Liver (tissue), 9 donors: Measurements from ENCODE around the gene STAMBPL1. TPM values are rescaled to one million over a fixed set of nuclear protein-coding genes. Genes with fewer than 3 reads are reported as not detected.

Experiments used
- DNase-seq: peaks from one replicate; pipeline ENCODE4 v3.0.0-alpha.2; 2017; ENCODE audit warnings: low spot score
- H3K27ac ChIP-seq, 2 donors: one replicate each; pipeline ENCODE4 v1.7.0; 2013; ENCODE audit warnings: inconsistent platforms in 2 of 2, low read length in 2 of 2, control low read depth in 1 of 2, low read depth in 1 of 2, mild to moderate bottlenecking in 1 of 2
- H3K27me3 ChIP-seq, 4 donors: one replicate each; pipeline versions ENCODE4 v1.6.1 to v1.7.0; 2013; ENCODE audit warnings: low read length in 3 of 4, inconsistent platforms in 1 of 4, mild to moderate bottlenecking in 1 of 4, moderate library complexity in 1 of 4; ENCODE audit not compliant: control insufficient read depth in 4 of 4, insufficient read depth in 4 of 4
- H3K36me3 ChIP-seq, 4 donors: one replicate each; pipeline versions ENCODE4 v1.6.1 to v1.7.0; 2013; ENCODE audit warnings: low read length in 3 of 4, mild to moderate bottlenecking in 3 of 4, low read depth in 1 of 4, moderate library complexity in 1 of 4; ENCODE audit not compliant: control insufficient read depth in 4 of 4, insufficient read depth in 3 of 4
- H3K4me1 ChIP-seq, 4 donors: one replicate each; pipeline versions ENCODE4 v1.6.1 to v1.7.0; 2013; ENCODE audit warnings: low read length in 3 of 4, mild to moderate bottlenecking in 3 of 4, moderate library complexity in 1 of 4; ENCODE audit not compliant: control insufficient read depth in 4 of 4, insufficient read depth in 4 of 4
- H3K4me3 ChIP-seq, 3 donors: one replicate each; pipeline versions ENCODE4 v1.6.1 to v1.7.0; 2013; ENCODE audit warnings: low read length in 3 of 3, control low read depth in 1 of 3, low read depth in 1 of 3, mild to moderate bottlenecking in 1 of 3
- H3K9ac ChIP-seq, 2 donors: one replicate each; pipeline ENCODE4 v1.7.0; 2013; ENCODE audit warnings: low read length in 2 of 2, mild to moderate bottlenecking in 2 of 2, moderate library complexity in 2 of 2, control low read depth in 1 of 2, low read depth in 1 of 2
- H3K9me3 ChIP-seq, 4 donors: one replicate each; pipeline versions ENCODE4 v1.6.1 to v1.7.0; 2013; ENCODE audit warnings: low read length in 3 of 4; ENCODE audit not compliant: control insufficient read depth in 4 of 4
- CTCF ChIP-seq: fragments of 150-350 bp; IDR thresholded peaks from 2 replicates; pipeline ENCODE4 v1.5.1; 2017; ENCODE audit warnings: improper control_type of control experiment, low read depth, low read length; ENCODE audit not compliant: missing input control
- EGR1 ChIP-seq, 2 donors: IDR thresholded peaks; 2 replicates each; pipeline ENCODE4 v1.6.1; 2016 to 2018; ENCODE audit warnings: antibody characterized with exemption in 2 of 2, low read depth in 2 of 2
- FOXA1 ChIP-seq: IDR thresholded peaks from 2 replicates; pipeline ENCODE4 v1.6.1; 2016; ENCODE audit warnings: antibody characterized with exemption
- FOXA2 ChIP-seq: IDR thresholded peaks from 2 replicates; pipeline ENCODE4 v1.6.1; 2016; ENCODE audit warnings: antibody characterized with exemption
- GABPA ChIP-seq, 2 donors: IDR thresholded peaks in 1 of 2; conservative IDR thresholded peaks in 1 of 2; 2 replicates each; pipeline ENCODE4 v1.6.1; 2016; ENCODE audit warnings: antibody characterized with exemption in 2 of 2, mild to moderate bottlenecking in 1 of 2, moderate library complexity in 1 of 2
- HNF4A ChIP-seq, 2 donors: conservative IDR thresholded peaks; 2 replicates each; pipeline ENCODE4 v1.6.1; 2016; ENCODE audit warnings: antibody characterized with exemption in 2 of 2, mild to moderate bottlenecking in 2 of 2
- HNF4G ChIP-seq: IDR thresholded peaks from 2 replicates; pipeline ENCODE4 v1.6.1; 2016; ENCODE audit warnings: antibody characterized with exemption
- JUND ChIP-seq, 2 donors: IDR thresholded peaks; 2 replicates each; pipeline ENCODE4 v1.6.1; 2016; ENCODE audit warnings: antibody characterized with exemption in 2 of 2
- MAX ChIP-seq: IDR thresholded peaks from 2 replicates; pipeline ENCODE4 v1.6.1; 2016; ENCODE audit warnings: antibody characterized with exemption
- NR2F2 ChIP-seq: IDR thresholded peaks from 2 replicates; pipeline ENCODE4 v1.6.1; 2016; ENCODE audit warnings: antibody characterized with exemption
- RAD21 ChIP-seq, 2 donors: IDR thresholded peaks; 2 replicates each; pipeline ENCODE4 v1.6.1; 2016; ENCODE audit warnings: antibody characterized with exemption in 2 of 2, mild to moderate bottlenecking in 2 of 2
- REST ChIP-seq: IDR thresholded peaks from 2 replicates; pipeline ENCODE4 v1.6.1; 2016; ENCODE audit warnings: antibody characterized with exemption, mild to moderate bottlenecking
- RXRA ChIP-seq, 2 donors: IDR thresholded peaks; 2 replicates each; pipeline ENCODE4 v1.6.1; 2017 to 2018; ENCODE audit warnings: antibody characterized with exemption in 2 of 2, mild to moderate bottlenecking in 1 of 2
- SP1 ChIP-seq: IDR thresholded peaks from 2 replicates; pipeline ENCODE4 v1.6.1; 2018; ENCODE audit warnings: antibody characterized with exemption, mild to moderate bottlenecking
- TAF1 ChIP-seq: conservative IDR thresholded peaks from 2 replicates; pipeline ENCODE4 v1.6.1; 2016; ENCODE audit warnings: antibody characterized with exemption, mild to moderate bottlenecking
- YY1 ChIP-seq: IDR thresholded peaks from 2 replicates; pipeline ENCODE4 v1.6.1; 2016; ENCODE audit warnings: antibody characterized with exemption, mild to moderate bottlenecking
- WGBS: extraction: QIAGEN DNeasy Blood & Tissue Kit; methylation state at CpG from one replicate; pipeline ENCODE4 v1.1.7; 2013; 5-methylcytosine and 5-hydroxymethylcytosine counted together
- polyA plus RNA-seq, 2 donors: library from polyadenylated mRNA; stranded (reverse) in 1 of 2; unstranded in 1 of 2; fragments of 200-250 nt in 1 of 2; fragments of >200 nt in 1 of 2; fragmentation: Nextera tagmentation in 1 of 2; extraction: Ambion mirVana in 1 of 2; gene quantifications; one replicate each; pipeline versions ENCODE4 v1.2.1 to v1.2.3, GENCODE V29; 2013 to 2015
- total RNA-seq, 2 donors: library from RNA; depleted of rRNA; stranded (reverse); fragments of >200 nt; gene quantifications; one replicate each; pipeline ENCODE4 v1.2.3, GENCODE V29; 2014
- TF ChIP-seq, protein P1 (sequence below): IDR thresholded peaks from 2 replicates; pipeline ENCODE4 v1.6.1; 2016; ENCODE audit warnings: antibody characterized with exemption
- TF ChIP-seq, protein P2 (sequence below): IDR thresholded peaks from 2 replicates; pipeline ENCODE4 v1.6.1; 2016; ENCODE audit warnings: antibody characterized with exemption
- donor health status: healthy.
- donor health status: healthy.
- donor health status: healthy.
- donor health status: healthy.
- donor health status: healthy.

STAMBPL1 gene
- total and polyA plus RNA-seq, 4 donors = 1.3 to 8.0 (median 3.7) TPM

DNA sequence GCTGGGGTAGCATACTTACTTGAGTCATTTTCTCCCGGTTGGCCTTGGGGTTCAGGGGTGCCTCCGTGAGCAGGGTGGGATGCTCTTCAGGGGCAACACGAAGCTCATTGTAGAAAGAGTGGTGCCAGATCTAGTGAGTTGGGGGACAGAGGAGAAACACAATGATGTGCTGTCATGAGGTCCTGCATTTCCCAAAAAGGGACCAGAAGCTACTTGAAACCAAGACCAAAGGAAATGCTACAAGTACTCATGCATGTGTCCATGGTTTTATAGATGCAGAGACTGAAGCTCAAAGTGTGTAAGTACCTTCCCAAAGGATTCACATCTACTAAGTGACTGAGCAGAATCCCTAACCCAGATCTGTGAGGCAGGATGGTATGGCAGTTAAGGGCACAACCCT lies 63.7 kb downstream of the STAMBPL1 start:
- peaks cover 0 to 3% (median 0%) of the 10 kb centered on the region in 4 donors for H3K36me3 ChIP-seq
- no peak overlapping the region for H3K27ac ChIP-seq
- H3K9me3 ChIP-seq = no peaks in the 10 kb centered on the region
- no peak overlapping the region for H3K4me3 ChIP-seq
- 94% methylated on average over 3 of the region's 3 CpGs for WGBS
- no peak for DNase-seq
- H3K4me1 ChIP-seq = peaks cover 0 to 5% (median 3%) of the 10 kb centered on the region in 4 donors
- H3K9ac ChIP-seq = no peak overlapping the region
- no peaks in the 10 kb centered on the region for H3K27me3 ChIP-seq
- no peak for TF ChIP-seq RXRA (IDR thresholded peaks at IDR 0.05)
- TF ChIP-seq TAF1 = no peak
- TF ChIP-seq YY1 = no peak
- TF ChIP-seq NR2F2 = no peak
- no peak for TF ChIP-seq MAX
- no peak for TF ChIP-seq REST
- TF ChIP-seq, protein P1, sequence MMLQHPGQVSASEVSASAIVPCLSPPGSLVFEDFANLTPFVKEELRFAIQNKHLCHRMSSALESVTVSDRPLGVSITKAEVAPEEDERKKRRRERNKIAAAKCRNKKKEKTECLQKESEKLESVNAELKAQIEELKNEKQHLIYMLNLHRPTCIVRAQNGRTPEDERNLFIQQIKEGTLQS = no peak
- no peak for TF ChIP-seq SP1
- TF ChIP-seq EGR1 (IDR thresholded peaks at IDR 0.05; ENCODE audit: low read depth in 2 of 2) = no peak
- no peak for TF ChIP-seq FOXA2
- no peak for TF ChIP-seq CTCF
- no peak for TF ChIP-seq RAD21 (IDR thresholded peaks at IDR 0.05)
- no peak for TF ChIP-seq FOXA1
- no peak for TF ChIP-seq HNF4A (conservative IDR thresholded peaks at IDR 0.05)
- TF ChIP-seq GABPA (IDR thresholded peaks at IDR 0.05 in 1 of 2, conservative IDR thresholded peaks at IDR 0.05 in 1 of 2) = no peak
- TF ChIP-seq, protein P2, sequence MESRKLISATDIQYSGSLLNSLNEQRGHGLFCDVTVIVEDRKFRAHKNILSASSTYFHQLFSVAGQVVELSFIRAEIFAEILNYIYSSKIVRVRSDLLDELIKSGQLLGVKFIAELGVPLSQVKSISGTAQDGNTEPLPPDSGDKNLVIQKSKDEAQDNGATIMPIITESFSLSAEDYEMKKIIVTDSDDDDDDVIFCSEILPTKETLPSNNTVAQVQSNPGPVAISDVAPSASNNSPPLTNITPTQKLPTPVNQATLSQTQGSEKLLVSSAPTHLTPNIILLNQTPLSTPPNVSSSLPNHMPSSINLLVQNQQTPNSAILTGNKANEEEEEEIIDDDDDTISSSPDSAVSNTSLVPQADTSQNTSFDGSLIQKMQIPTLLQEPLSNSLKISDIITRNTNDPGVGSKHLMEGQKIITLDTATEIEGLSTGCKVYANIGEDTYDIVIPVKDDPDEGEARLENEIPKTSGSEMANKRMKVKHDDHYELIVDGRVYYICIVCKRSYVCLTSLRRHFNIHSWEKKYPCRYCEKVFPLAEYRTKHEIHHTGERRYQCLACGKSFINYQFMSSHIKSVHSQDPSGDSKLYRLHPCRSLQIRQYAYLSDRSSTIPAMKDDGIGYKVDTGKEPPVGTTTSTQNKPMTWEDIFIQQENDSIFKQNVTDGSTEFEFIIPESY = no peak
- TF ChIP-seq HNF4G = no peak
- TF ChIP-seq JUND (IDR thresholded peaks at IDR 0.05) = no peak
